Fibroblast of lung (primary cell): ENCODE results near the gene HRK. TPM values are rescaled to one million over a fixed set of nuclear protein-coding genes. Genes with fewer than 3 reads are reported as not detected.

Experiments
- DNase-seq, 2 donors: peaks; one replicate each; pipeline versions ENCODE4 v3.0.0 to v3.0.0-alpha.2; 2010; ENCODE audit warnings: low read depth in 2 of 2
- H2AFZ ChIP-seq: 2 replicates; pipeline ENCODE4 v1.5.1; 2012; ENCODE audit warnings: low read length, control low read depth, inconsistent platforms
- H3K27ac ChIP-seq: 2 replicates; pipeline ENCODE4 v1.5.1; 2011; ENCODE audit warnings: low read length, control low read depth; ENCODE audit not compliant: insufficient read depth
- H3K27me3 ChIP-seq: 2 replicates; pipeline ENCODE4 v1.5.1; 2011; ENCODE audit warnings: mild to moderate bottlenecking, low read length; ENCODE audit not compliant: control insufficient read depth, insufficient read depth
- H3K36me3 ChIP-seq: 2 replicates; pipeline ENCODE4 v1.5.1; 2011; ENCODE audit warnings: low read length; ENCODE audit not compliant: control insufficient read depth, insufficient read depth
- H3K4me1 ChIP-seq: 2 replicates; pipeline ENCODE4 v1.5.1; 2011; ENCODE audit warnings: low read length; ENCODE audit not compliant: control insufficient read depth, insufficient read depth; ENCODE audit errors: extremely low read depth
- H3K4me2 ChIP-seq: 2 replicates; pipeline ENCODE4 v1.5.1; 2011; ENCODE audit warnings: low read length, control low read depth; ENCODE audit not compliant: insufficient read depth; ENCODE audit errors: extremely low read depth
- H3K4me3 ChIP-seq, 4 experiments: fragments of 200-600 bp in 1 of 4; sonication (generic) in 1 of 4; replicated peaks in 1 of 4; 2 replicates each; pipeline ENCODE4 v1.5.1; 2011 to 2016; ENCODE audit warnings: low read length in 4 of 4, low read depth in 3 of 4, mild to moderate bottlenecking in 3 of 4, control low read depth in 2 of 4, inconsistent platforms in 1 of 4, mixed read lengths in 1 of 4; ENCODE audit not compliant: insufficient read depth in 1 of 4; ENCODE audit errors: control extremely low read depth in 1 of 4
- H3K79me2 ChIP-seq: 2 replicates; pipeline ENCODE4 v1.5.1; 2012; ENCODE audit warnings: mild to moderate bottlenecking, low read length, inconsistent platforms; ENCODE audit not compliant: control insufficient read depth, insufficient read depth
- H3K9ac ChIP-seq: 2 replicates; pipeline ENCODE4 v1.5.1; 2011; ENCODE audit warnings: mild to moderate bottlenecking, low read length, control low read depth; ENCODE audit not compliant: insufficient read depth
- H3K9me3 ChIP-seq: 2 replicates; pipeline ENCODE4 v1.5.1; 2012; ENCODE audit warnings: low read depth, low read length; ENCODE audit not compliant: control insufficient read depth, insufficient read depth
- H4K20me1 ChIP-seq: 2 replicates; pipeline ENCODE4 v1.5.1; 2011; ENCODE audit warnings: low read length; ENCODE audit not compliant: control insufficient read depth, insufficient read depth; ENCODE audit errors: extremely low read depth
- CTCF ChIP-seq, 2 donors: IDR thresholded peaks in 1 of 2; conservative IDR thresholded peaks in 1 of 2; 1 replicate in 1 of 2; 2 replicates in 1 of 2; pipeline ENCODE4 v1.5.1; 2011 to 2012; ENCODE audit warnings: low read length in 2 of 2, control low read depth in 1 of 2, inconsistent platforms in 1 of 2, low read depth in 1 of 2, mild to moderate bottlenecking in 1 of 2
- EZH2 ChIP-seq: IDR thresholded peaks from 2 replicates; pipeline ENCODE4 v1.5.1; 2012; ENCODE audit warnings: low read length, control low read depth, mild to moderate bottlenecking; ENCODE audit errors: missing control alignments
- polyA plus RNA-seq, 2 donors: library from polyadenylated mRNA; depleted of rRNA in 1 of 2; stranded (reverse) in 1 of 2; unstranded in 1 of 2; fragments of >200 nt; gene quantifications; 2 replicates each; pipeline ENCODE4 v1.2.1, GENCODE V29; 2011 to 2012; ENCODE audit warnings: missing spikeins in 1 of 2
- total RNA-seq: library from RNA; depleted of rRNA; stranded (reverse); fragments of >200 nt; gene quantifications from 2 replicates; pipeline ENCODE4 v1.2.1, GENCODE V29; 2014

Gene HRK
- total and polyA plus RNA-seq, 2 donors (not counting 1 experiment from before 2014, with no cell fraction given), result under 0.01 to 0.08 TPM

DNA sequence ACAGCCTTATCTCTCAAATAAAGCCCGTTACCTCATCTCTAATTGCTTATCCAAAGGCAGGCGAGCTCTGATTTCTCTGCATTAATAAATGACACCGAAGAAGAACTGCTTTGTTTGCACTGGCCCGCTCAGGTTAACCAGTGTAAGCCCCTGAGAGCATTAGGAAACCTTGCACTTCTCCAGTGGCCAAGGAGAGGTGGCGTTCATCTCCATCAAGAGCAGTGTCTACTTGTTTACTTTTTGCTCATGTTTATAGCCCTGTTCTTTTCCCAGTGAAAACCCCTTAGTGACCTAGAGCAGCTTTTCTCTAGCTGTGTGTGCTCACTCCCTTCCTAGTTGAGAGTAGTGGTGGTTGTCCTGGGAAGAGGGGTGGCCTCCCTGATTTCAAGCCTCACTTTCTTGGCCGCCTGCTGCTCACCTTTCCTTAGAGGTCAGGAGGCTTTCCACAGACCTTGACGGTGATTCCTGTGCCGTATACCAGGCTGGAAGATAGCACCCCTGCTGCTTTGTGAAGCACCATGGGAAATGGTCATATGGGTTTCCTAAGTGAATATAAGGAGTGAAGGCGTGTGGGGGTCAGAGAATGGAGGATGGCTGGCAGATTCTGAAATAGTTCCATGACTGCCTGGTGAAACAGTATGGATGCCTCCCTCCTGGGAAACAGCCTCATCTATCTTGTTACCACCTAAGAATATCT, 46.2 kb upstream of the HRK start:
- TF ChIP-seq CTCF (conservative IDR thresholded peaks at IDR 0.05 in 1 of 2, IDR thresholded peaks at IDR 0.05 in 1 of 2; ENCODE audit: low read depth in 1 of 2, low read length in 2 of 2), result no peak
- no peak for TF ChIP-seq EZH2
- Histone ChIP-seq H3K79me2 (peaks cover 9% of the 10 kb centered on the region), H3K4me1 (peaks cover 4% of the 10 kb centered on the region), H2AFZ (no peak overlapping the region), H3K4me2 (no peak overlapping the region), H3K9ac (no peak overlapping the region), H3K27me3 (no peaks in the 10 kb centered on the region), H4K20me1 (no peaks in the 10 kb centered on the region), H3K9me3 (no peaks in the 10 kb centered on the region), H3K4me3 (no peak overlapping the region), H3K36me3 (no peaks in the 10 kb centered on the region), H3K27ac (no peak overlapping the region)
- no peak for DNase-seq

DNA sequence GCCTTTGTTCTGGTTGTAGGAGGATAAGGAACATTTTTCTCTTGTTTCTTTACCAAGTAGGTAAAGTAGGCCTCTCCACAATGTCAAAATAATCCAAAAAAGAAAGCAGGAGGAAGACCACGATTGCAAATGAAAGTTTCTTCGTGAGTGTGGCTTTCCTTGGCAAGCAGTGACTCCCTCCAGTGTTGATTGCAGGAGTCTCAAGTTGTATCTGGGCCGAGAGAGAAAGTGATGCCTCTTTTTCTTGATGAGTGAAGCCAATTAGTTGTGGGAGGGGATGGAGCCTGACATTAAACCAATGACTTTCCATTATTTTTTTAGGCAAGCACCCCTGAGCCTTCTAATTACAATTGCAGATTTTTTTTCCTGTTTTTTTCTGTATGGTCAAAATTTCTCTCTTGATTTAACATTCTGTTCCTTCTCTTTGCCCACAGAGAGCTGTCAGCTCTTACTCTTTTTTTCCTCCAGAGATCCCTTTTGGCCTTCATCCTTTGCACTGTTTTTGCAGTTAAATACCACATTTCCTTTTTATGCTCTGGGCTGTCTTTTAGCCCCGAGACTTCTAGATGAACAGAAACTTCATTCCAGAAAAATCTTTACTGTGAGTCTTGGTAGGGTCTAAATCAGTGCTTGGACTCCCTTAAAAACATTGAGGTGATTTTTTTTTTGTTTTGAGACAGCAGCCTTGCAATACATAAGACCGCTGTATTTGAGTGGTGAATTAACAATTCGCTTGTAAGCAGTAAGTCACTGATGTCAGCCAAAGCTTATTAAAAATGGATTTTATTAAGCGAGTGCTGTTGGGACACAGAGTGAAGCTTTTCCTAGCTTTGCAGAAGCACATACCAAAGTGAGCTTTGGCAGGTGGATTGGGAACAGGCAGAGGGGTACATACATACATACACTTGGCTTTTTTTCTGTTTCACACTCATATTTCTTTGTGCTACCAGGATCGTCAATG, 45.3 kb upstream of the HRK start:
- DNase-seq, result no peak
- H4K20me1 ChIP-seq, result no peaks in the 10 kb centered on the region
- no peak overlapping the region for H3K27ac ChIP-seq
- no peak overlapping the region for H3K4me2 ChIP-seq
- H3K9ac ChIP-seq, result no peak overlapping the region
- no peak for TF ChIP-seq CTCF (conservative IDR thresholded peaks at IDR 0.05 in 1 of 2, IDR thresholded peaks at IDR 0.05 in 1 of 2; ENCODE audit: low read depth in 1 of 2, low read length in 2 of 2)
- no peak for TF ChIP-seq EZH2
- no peak overlapping the region for H2AFZ ChIP-seq
- peaks cover 4% of the 10 kb centered on the region for H3K4me1 ChIP-seq
- no peak overlapping the region for H3K4me3 ChIP-seq
- H3K79me2 ChIP-seq, result peaks cover 6% of the 10 kb centered on the region
- H3K36me3 ChIP-seq, result no peaks in the 10 kb centered on the region
- no peaks in the 10 kb centered on the region for H3K27me3 ChIP-seq
- H3K9me3 ChIP-seq, result no peaks in the 10 kb centered on the region
